Heart right ventricle (tissue), 16 donors: ENCODE measurements around the gene OGFOD3. TPM values are rescaled to one million over a fixed set of nuclear protein-coding genes. Genes with fewer than 3 reads are reported as not detected.

Experiments used
- ATAC-seq, 8 donors: fragments of 200-7000 bp; cut with Tn5 transposase; one replicate each; pipeline ENCODE4 v1.9.1; 2020; ENCODE audit warnings: mild to moderate bottlenecking in 8 of 8, moderate library complexity in 8 of 8, moderate number of reproducible peaks in 1 of 8
- DNase-seq, 2 donors: peaks; one replicate each; pipeline ENCODE4 v3.0.0-alpha.2; 2020
- H3K27ac ChIP-seq, 10 donors: fragments of 200-600 bp; sonication (generic) in 2 of 10; one replicate each; pipeline versions ENCODE4 v1.5.0 to v1.8.0; 2020 to 2022; ENCODE audit warnings: mild to moderate bottlenecking in 3 of 10
- H3K27me3 ChIP-seq, 7 donors: fragments of 200-600 bp; one replicate each; pipeline ENCODE4 v1.8.0; 2021 to 2022; ENCODE audit warnings: mild to moderate bottlenecking in 2 of 7
- H3K36me3 ChIP-seq, 9 donors: fragments of 200-600 bp; sonication (generic) in 1 of 9; one replicate each; pipeline versions ENCODE4 v1.5.0 to v1.8.0; 2020 to 2022; ENCODE audit warnings: mild to moderate bottlenecking in 2 of 9
- H3K4me1 ChIP-seq, 9 donors: fragments of 200-600 bp; sonication (generic) in 1 of 9; one replicate each; pipeline versions ENCODE4 v1.5.0 to v1.8.0; 2020 to 2022; ENCODE audit warnings: mild to moderate bottlenecking in 4 of 9
- H3K4me3 ChIP-seq, 10 donors: fragments of 200-600 bp; sonication (generic) in 2 of 10; one replicate each; pipeline versions ENCODE4 v1.5.0 to v1.8.0; 2020 to 2022; ENCODE audit warnings: mild to moderate bottlenecking in 7 of 10, moderate library complexity in 2 of 10
- H3K9me3 ChIP-seq, 11 donors: fragments of 200-600 bp in 10 of 11; sonication (generic) in 2 of 11; one replicate each; pipeline versions ENCODE4 v1.5.0 to v1.8.0; 2013 to 2022; ENCODE audit warnings: mild to moderate bottlenecking in 2 of 11, control low read depth in 1 of 11, moderate library complexity in 1 of 11
- WGBS, 2 donors: extraction: QIAGEN DNeasy Blood & Tissue Kit; methylation state at CpG; one replicate each; pipeline ENCODE4 v1.1.7; 2013; ENCODE audit warnings: inconsistent platforms in 1 of 2; 5-methylcytosine and 5-hydroxymethylcytosine counted together
- intact Hi-C, 10 donors: fragments of 100-400 bp; cut with DNase I; formaldehyde crosslinking; loops; one replicate each; pipeline versions ENCODE4 v1.11.1 to v1.14.2; 2022
- polyA plus RNA-seq, 2 donors: library from polyadenylated mRNA; stranded (reverse); fragments of 200-250 nt; gene quantifications; one replicate each; pipeline ENCODE4 v1.2.3, GENCODE V29; 2013
- total RNA-seq, 10 donors: library from RNA; stranded (reverse); fragmentation: NEBNext Ultra II Directional in 3 of 10; extraction: Animal tissue kit (Norgen Biotek cat#: 25700) in 3 of 10; gene quantifications; one replicate each; pipeline versions ENCODE4 v1.2.1 to v1.2.4, GENCODE V29; 2021 to 2023
- TF ChIP-seq, protein P1 (sequence below), 9 donors: fragments of 200-600 bp; sonication (generic) in 2 of 9; IDR thresholded peaks; one replicate each; pipeline versions ENCODE4 v1.5.0 to v1.8.0; 2021 to 2022; ENCODE audit warnings: antibody characterized with exemption in 9 of 9, mild to moderate bottlenecking in 5 of 9, moderate library complexity in 1 of 9
- donor health status: Arrhythmogenic right ventricular cardiomyopathy.
- donor health status: ischemic (EF 13 %, LVEDD 7.1; RV severe dilation, severe dysfunction).
- donor health status: healthy with polysubstance abuse.
- donor health status: DM: no; HTN: yes; CAD: no.
- donor health status: DM: no; HTN: no; CAD: no.
- donor health status: ischemic (EF 25% LVEDD 6.9; RV normal size, moderate dysfunction).
- donor health status: ischemic (EF 25% LVEDD 5.7; RV mildly dilated, moderate dysfunction).
- donor health status: healthy.
- donor health status: DM: yes; HTN: yes; CAD: no.
- donor health status: Ischemic cardiomyopathy.
- donor health status: ischemic (EF 35%, LVEDD 5.7; RV mildly dilated, moderate dysfunction).
- donor health status: nonischemic (EF 11% LVEDD 7.7; RV severe dilation, severe dysfunction).
- donor health status: DM: yes; HTN: yes; CAD: no.
- donor health status: PGD.
- donor health status: ischemic (EF 29% LVEDD 5.4; RV normal size, mild dysfunction).
- donor health status: nonischemic (EF 23%, LVEDD 6.1; RV moderate dilation, normal function).

The OGFOD3 gene
- total and polyA plus RNA-seq, 12 donors: 23.3 to 39.4 (median 30.8) TPM

- Histone ChIP-seq H3K4me1 (peaks cover 0 to 22% (median 13%) of the 10 kb centered on the region in 9 donors), H3K9me3 (no peaks in the 10 kb centered on the region), H3K4me3 (no peak overlapping the region), H3K36me3 (no peaks in the 10 kb centered on the region), H3K27me3 (peaks cover 5 to 40% (median 23%) of the 10 kb centered on the region in 7 donors), H3K27ac (no peak overlapping the region)
- WGBS, 2 donors: 87 to 88% methylated on average over 8 of the region's 8 CpGs
- TF ChIP-seq, protein P1, sequence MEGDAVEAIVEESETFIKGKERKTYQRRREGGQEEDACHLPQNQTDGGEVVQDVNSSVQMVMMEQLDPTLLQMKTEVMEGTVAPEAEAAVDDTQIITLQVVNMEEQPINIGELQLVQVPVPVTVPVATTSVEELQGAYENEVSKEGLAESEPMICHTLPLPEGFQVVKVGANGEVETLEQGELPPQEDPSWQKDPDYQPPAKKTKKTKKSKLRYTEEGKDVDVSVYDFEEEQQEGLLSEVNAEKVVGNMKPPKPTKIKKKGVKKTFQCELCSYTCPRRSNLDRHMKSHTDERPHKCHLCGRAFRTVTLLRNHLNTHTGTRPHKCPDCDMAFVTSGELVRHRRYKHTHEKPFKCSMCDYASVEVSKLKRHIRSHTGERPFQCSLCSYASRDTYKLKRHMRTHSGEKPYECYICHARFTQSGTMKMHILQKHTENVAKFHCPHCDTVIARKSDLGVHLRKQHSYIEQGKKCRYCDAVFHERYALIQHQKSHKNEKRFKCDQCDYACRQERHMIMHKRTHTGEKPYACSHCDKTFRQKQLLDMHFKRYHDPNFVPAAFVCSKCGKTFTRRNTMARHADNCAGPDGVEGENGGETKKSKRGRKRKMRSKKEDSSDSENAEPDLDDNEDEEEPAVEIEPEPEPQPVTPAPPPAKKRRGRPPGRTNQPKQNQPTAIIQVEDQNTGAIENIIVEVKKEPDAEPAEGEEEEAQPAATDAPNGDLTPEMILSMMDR (IDR thresholded peaks at IDR 0.05): no peak
- intact Hi-C loops: loop anchor here in 9 of 10 donors (2.0 to 10.0 kb wide), 10 partner anchors 59 to 424 kb away; no protein-coding TSS in a partner anchor
- ATAC-seq (no peak), DNase-seq (no peak)
Observed at GRCh38 chr17:82353484-82353883, 64.9 kb downstream of the OGFOD3 start.

DNA sequence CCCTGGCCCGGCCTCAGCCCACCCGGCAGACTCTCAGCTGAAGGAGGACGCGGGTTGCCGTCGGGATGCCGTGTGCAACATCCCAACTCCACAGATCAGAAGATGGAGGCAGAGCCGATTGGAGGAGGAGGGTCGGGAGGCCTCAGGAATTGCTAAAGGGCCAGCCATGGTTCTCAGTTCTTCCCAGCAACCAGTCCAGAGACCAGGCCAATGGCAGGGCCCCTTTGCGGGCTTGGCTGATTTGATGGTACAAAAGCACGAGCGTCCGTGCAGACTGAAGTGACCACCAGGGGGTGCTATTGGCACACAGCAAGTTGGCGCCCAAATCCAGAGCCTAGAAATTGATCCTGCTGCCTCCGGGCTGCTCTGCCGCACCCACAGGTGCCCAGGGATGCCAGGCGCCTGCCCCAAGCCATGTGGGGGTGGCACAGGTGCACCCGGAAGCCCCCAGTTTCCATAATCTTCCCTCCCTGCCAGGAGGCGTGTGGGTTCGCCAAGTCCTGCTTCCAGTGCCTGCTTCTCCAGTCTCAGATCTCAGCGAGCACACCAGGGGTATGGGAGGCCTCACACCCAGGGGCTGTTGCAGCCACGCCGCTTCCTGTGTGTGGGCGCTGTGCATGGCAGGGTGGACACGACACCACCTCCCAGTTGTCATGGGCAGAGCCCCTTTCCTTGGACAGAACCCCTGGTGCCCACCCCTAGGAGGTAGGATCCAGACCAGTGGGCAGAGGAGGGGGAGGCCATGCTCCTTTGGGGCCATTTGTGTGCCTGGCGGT, 66.5 kb downstream of the OGFOD3 start:
- ATAC-seq (peak; percentile 76 to 90 (median 84)), DNase-seq (peak; percentile 76 to 86)
- no peak overlapping the region for H3K4me3 ChIP-seq
- peaks cover 0 to 26% (median 12%) of the 10 kb centered on the region in 7 donors for H3K27me3 ChIP-seq
- H3K4me1 ChIP-seq: peaks cover 0 to 22% (median 13%) of the 10 kb centered on the region in 9 donors
- no peaks in the 10 kb centered on the region for H3K9me3 ChIP-seq
- H3K27ac ChIP-seq: no peak overlapping the region
- WGBS, 2 donors: 32 to 40% methylated on average over 26 of the region's 26 CpGs
- no peaks in the 10 kb centered on the region for H3K36me3 ChIP-seq
- TF ChIP-seq, protein P1 (IDR thresholded peaks at IDR 0.05): peak; percentile 95 to 99 (median 97)
- intact Hi-C loops: loop anchor here (1.0 to 10.0 kb wide), 11 partner anchors 60 to 425 kb away; no protein-coding TSS in a partner anchor

DNA sequence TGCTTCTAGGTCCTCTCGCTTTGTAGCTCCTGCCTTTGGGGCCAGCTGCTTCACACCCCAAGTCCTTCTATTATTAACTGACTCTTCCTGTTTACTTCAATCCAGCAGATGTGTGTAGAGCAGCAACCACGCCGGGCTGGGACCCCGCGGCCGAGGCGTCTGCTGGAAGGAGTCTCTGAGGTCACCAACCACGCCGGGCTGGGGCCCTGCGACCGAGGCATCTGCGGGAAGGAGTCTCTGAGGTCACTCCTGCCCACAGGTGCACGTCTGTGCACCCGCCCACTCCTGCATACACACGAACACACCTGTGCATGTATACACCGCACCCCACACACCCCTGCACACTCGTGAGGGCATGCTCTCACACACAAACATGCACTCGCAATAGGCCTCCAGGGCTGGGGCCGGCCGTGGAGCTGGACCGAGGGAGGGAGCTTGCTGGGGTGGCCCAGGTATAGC, 67.1 kb downstream of the OGFOD3 start:
- intact Hi-C loops: loop anchor here in 9 of 10 donors (2.0 to 10.0 kb wide), 9 partner anchors 61 to 426 kb away; no protein-coding TSS in a partner anchor
- no peaks in the 10 kb centered on the region for H3K36me3 ChIP-seq
- DNase-seq (peak in 1 of 2 donors; percentile 13), ATAC-seq (peak in 5 of 8 donors; percentile 3 to 40 (median 21))
- H3K9me3 ChIP-seq: no peaks in the 10 kb centered on the region
- H3K27ac ChIP-seq: no peak overlapping the region
- peaks cover 0 to 23% (median 10%) of the 10 kb centered on the region in 7 donors for H3K27me3 ChIP-seq
- no peak overlapping the region for H3K4me3 ChIP-seq
- WGBS, 2 donors: 61% methylated on average over 21 of the region's 21 CpGs
- H3K4me1 ChIP-seq: peaks cover 0 to 22% (median 13%) of the 10 kb centered on the region in 9 donors
- TF ChIP-seq, protein P1 (IDR thresholded peaks at IDR 0.05): no peak

DNA sequence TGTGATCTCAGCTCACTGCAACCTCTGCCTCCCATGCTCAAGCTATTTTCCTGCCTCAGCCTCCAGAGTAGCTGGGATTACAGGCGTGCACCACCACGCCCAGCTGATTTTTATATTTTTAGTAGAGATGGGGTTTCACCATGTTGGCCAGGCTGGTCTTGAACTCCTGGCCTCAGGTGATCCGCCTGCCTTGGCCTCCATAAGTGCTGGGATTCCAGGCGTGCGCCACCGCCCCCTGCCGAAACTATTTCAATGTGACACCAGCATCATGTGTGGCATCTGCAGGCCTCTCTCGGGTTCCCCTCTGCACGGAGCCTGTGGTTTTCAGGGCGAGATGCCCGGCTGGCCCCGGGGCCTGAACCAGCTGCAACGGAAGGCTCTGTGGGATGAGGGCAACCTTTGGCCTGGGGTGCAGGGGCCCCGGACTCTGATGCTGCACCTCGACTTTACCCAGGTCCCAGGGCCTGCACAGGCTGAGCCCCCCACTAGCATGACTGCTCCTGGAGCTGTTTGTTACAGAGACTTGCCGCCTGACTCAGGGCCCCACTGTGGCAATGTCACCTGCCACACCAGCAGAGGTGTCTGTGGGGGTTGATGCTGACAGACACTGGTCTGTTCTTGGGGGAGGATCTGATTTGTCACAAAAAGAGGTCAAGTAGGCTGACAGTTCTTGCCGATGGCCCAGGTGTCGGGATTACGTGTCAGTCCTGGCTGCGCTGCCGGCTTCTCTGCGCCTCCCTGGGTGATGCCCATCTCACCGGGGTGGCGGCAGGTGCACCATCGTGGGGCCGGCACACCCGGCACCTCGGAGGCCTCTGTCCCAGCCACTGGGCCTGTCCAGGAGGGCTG, 68.0 kb downstream of the OGFOD3 start:
- no peak overlapping the region for H3K27ac ChIP-seq
- peaks cover 0 to 14% (median 7%) of the 10 kb centered on the region in 7 donors for H3K27me3 ChIP-seq
- H3K4me3 ChIP-seq: no peak overlapping the region
- ATAC-seq: peak in 1 of 8 donors; percentile 14
- H3K36me3 ChIP-seq: no peaks in the 10 kb centered on the region
- WGBS, 2 donors: 93 to 95% methylated on average over 28 of the region's 28 CpGs
- H3K9me3 ChIP-seq: no peaks in the 10 kb centered on the region
- peak in 1 of 2 donors; percentile 9 for DNase-seq
- TF ChIP-seq, protein P1 (IDR thresholded peaks at IDR 0.05): peak in 1 of 9 donors; percentile 16
- peaks cover 0 to 22% (median 13%) of the 10 kb centered on the region in 9 donors for H3K4me1 ChIP-seq
- intact Hi-C loops: loop anchor here in 9 of 10 donors (2.0 to 10.0 kb wide), 9 partner anchors 62 to 427 kb away; no protein-coding TSS in a partner anchor
